AG04449 (cell line): Measurements from ENCODE around the gene ESR2.

Source experiments
- CTCF ChIA-PET: fragments of 350-600 bp; formaldehyde crosslinking; extraction: SDS; loops from one replicate; lab custom pipeline; 2021; ENCODE audit warnings: antibody characterized with exemption; lab: Yijun Ruan, JAX
- POLR2A ChIA-PET: fragments of 400-600, 350-600 bp; formaldehyde crosslinking; extraction: SDS; loops from one replicate; lab custom pipeline; 2020; ENCODE audit warnings: antibody characterized with exemption, inconsistent platforms; lab: Yijun Ruan, JAX
- DNase-seq: peaks from one replicate; pipeline ENCODE4 v3.0.0-alpha.2; 2010; ENCODE audit warnings: low read depth, low spot score
- H3K4me3 ChIP-seq: 2 replicates; pipeline ENCODE4 v1.5.1; 2011; ENCODE audit warnings: low read depth, mild to moderate bottlenecking, control low read depth, low read length
- TF ChIP-seq, protein P1 (sequence below): IDR thresholded peaks from one replicate; pipeline ENCODE4 v1.5.1; 2011; ENCODE audit warnings: mild to moderate bottlenecking, moderate library complexity, low read length, control low read depth, inconsistent platforms; ENCODE audit not compliant: insufficient read depth; ENCODE audit errors: missing control alignments

Gene ESR2

DNA sequence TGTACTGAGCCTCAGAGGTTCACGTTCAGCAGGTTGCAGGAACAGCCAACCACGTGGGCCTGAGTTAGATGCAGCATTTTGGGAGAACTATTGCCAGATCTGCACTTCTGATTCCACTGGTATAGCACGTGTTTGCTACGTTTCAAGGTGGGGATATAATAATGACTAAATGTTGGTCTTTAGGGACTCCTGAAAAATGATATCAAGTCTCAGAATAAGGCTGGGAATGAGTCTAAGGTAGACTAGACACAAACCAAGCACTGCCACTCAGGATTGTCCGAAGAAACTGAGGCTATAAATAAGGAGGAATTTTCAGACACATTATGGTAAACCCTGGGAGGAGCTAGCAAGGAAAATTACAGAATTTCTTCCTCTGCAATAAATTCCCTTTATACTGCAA lies 98.1 kb downstream of the ESR2 start:
- ChIA-PET POLR2A (no interaction called here), CTCF (interaction anchor here (1.0 kb wide), 1 partner anchor 107 kb away, joined by 3 read pairs; no protein-coding TSS in a partner anchor)
- TF ChIP-seq, protein P1, sequence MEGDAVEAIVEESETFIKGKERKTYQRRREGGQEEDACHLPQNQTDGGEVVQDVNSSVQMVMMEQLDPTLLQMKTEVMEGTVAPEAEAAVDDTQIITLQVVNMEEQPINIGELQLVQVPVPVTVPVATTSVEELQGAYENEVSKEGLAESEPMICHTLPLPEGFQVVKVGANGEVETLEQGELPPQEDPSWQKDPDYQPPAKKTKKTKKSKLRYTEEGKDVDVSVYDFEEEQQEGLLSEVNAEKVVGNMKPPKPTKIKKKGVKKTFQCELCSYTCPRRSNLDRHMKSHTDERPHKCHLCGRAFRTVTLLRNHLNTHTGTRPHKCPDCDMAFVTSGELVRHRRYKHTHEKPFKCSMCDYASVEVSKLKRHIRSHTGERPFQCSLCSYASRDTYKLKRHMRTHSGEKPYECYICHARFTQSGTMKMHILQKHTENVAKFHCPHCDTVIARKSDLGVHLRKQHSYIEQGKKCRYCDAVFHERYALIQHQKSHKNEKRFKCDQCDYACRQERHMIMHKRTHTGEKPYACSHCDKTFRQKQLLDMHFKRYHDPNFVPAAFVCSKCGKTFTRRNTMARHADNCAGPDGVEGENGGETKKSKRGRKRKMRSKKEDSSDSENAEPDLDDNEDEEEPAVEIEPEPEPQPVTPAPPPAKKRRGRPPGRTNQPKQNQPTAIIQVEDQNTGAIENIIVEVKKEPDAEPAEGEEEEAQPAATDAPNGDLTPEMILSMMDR, result no peak
- no peak for DNase-seq
- H3K4me3 ChIP-seq, result no peak overlapping the region

DNA sequence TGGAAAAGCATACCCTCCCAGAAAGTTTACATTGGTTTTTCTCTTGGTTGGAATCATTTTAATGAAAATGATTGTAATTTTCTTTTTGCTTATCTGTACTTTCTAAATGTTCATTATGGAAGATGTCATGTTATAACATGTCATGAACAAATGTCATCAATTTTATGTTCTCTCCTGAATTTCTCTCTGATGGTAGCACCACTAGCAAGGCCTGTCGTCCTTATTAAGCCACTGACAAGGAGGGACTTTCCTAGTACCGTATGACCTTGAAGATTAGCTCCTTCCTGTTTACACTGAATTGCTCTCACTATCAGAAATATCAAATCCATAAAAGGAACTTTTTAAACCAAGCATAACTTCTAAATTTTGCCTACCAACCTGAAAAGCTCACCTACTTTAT lies 99.0 kb downstream of the ESR2 start:
- no peak overlapping the region for H3K4me3 ChIP-seq
- DNase-seq, result no peak
- POLR2A ChIA-PET, result no interaction called here
- CTCF ChIA-PET, result interaction anchor here (0.9 to 1.0 kb wide), 2 partner anchors 18 to 108 kb away, joined by 3 read pairs; no protein-coding TSS in a partner anchor
- TF ChIP-seq, protein P1, result no peak

DNA sequence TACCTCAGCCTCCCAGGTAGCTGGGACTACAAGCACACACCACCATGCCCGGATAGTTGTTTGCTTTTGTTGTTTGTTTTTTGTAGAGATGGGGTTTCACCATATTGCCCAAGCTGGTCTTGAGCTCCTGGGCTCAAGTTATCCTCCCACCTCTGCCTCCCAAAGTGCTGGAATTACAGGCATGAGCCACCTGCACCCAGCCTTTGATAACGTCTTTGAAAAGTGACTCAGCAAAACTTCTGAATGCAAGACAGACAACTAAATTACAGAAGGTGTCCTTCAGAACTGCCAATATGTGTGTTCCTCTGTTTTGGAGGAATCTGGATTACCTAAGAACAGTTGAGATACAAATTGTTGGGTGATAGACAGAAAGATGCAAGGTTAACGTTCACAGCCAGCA lies 99.8 kb downstream of the ESR2 start:
- ChIA-PET POLR2A (no interaction called here), CTCF (no interaction called here)
- no peak overlapping the region for H3K4me3 ChIP-seq
- no peak for DNase-seq
- TF ChIP-seq, protein P1, result no peak

DNA sequence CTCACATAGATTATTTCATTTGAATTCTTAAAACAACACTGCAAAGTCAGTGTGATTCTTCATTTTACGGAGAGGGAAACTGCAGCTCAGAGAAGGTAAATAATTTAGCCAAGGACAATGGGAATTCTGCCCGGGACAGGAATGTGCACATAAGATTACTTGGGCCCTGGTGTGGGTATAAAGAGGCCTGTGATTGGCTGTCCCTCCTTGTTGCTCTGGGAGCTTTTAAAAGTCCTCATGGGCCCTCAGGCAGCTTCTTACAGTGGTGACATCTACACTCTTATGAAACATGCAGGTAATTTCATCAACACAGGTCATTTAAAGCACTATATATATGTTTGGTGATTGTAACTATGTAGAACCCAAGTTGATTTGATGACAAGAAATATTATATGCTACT lies 100.3 kb downstream of the ESR2 start:
- CTCF ChIA-PET, result no interaction called here
- no peak for DNase-seq
- H3K4me3 ChIP-seq, result no peak overlapping the region
- TF ChIP-seq, protein P1, result no peak
- POLR2A ChIA-PET, result no interaction called here

DNA sequence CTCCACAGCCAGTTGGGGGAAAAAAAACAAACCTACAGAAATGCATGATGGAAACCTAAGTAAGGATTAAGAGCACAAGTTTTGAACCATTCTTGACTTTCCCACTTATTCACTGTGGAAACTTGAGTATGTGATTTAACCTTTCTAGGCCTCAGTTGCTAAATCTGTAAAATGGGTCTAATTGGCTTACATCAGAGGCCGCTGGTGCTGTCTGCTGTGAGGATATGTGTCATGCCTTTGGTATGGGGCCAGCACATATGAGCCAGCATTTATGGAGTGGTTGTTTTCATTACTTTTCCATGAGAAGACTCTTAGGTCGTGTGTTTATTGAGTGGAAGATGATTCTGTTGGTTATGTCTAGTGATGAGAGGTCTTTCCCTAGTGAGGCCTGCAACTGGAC lies 102.4 kb downstream of the ESR2 start:
- TF ChIP-seq, protein P1, result no peak
- H3K4me3 ChIP-seq, result no peak overlapping the region
- CTCF ChIA-PET, result interaction anchor here (1.2 to 1.7 kb wide), 2 partner anchors 8 to 9 kb away, joined by 3 read pairs; no protein-coding TSS in a partner anchor
- peak; percentile 71 for DNase-seq
- POLR2A ChIA-PET, result no interaction called here

DNA sequence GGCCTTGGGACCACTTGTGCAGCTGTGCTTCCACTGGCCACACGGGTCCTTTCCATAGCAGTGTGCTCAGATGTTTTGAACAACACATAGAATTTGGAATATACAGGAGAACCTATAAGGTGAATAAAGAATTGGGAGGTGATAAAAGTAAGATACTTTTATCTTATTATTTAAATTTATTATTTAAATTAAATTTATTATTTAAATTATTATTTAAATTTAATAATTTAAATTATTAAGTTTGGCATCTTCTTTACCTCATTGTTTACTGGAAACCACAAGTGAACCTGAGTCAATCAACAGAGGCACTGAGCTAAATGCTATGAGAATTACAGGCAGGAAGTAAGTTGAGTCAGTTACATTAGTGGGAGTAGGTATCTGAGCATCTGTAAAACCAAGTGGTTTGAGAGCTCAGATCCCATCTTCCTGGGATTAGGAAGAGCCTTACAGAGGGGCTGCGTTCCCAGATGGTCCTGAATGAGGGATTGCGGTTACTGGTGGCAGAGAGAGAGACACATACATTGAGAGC lies 103.1 kb downstream of the ESR2 start:
- no peak for DNase-seq
- no peak overlapping the region for H3K4me3 ChIP-seq
- CTCF ChIA-PET, result no interaction called here
- TF ChIP-seq, protein P1, result no peak
- POLR2A ChIA-PET, result no interaction called here
